ENCODE data around the gene PCGF3. TPM values are rescaled to one million over a fixed set of nuclear protein-coding genes. Genes with fewer than 3 reads are reported as not detected.
"Not testable (repeated sequence)": the region's sequence is repeated elsewhere in the genome, so short reads cannot be mapped to it uniquely, and the experiment has no call there.

The PCGF3 gene
- total RNA-seq, 1 experiment from 2014 or later: 26.5 TPM

DNA sequence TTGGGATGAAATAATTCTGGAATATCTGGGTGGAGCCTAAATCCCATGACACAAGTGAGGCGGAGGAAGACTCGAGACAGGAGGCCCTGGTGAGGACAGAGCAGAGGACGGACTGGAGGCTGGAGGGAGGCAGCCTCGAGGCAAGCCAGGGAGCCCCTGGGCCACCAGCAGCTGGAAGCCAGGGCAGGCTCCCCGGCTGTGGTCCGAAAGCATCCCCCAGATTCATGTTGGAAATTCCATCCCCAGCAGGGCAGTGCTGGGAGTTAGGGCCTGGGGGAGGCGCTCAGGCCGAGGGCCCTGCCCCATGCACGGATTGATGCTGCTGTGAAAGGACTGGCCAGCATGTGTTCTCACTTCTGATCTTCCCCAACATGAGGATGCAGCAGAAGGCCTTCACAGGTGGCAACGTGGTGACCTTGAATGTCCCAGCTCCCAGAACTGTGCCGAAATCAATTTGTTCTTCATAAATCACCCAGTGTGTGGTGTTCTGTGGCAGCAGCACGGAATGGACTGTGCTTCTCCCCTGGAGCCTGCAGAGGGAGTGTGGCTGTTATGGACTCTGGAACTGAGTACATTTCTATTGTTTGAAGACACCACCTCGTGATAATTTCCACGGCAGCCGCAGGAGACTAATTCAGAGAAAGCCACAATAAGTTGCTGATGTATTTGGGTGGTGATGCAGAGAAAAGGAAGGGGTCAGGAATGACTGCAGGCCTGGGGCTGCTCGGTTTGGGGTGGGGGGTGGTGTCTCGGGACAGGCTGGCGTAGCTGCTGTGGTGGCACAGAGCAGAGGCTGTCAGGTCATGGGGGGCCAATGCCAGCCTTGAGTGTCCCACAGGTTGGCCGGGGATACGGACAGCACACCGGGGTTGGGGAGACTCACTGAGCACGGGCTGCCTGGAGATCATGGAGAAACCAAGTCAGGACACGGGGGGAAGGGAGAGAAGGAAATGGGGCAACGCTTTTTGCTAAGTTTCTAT is 56.9 kb downstream of the PCGF3 start:
- DNase-seq (ENCODE audit: low read depth): no peak

DNA sequence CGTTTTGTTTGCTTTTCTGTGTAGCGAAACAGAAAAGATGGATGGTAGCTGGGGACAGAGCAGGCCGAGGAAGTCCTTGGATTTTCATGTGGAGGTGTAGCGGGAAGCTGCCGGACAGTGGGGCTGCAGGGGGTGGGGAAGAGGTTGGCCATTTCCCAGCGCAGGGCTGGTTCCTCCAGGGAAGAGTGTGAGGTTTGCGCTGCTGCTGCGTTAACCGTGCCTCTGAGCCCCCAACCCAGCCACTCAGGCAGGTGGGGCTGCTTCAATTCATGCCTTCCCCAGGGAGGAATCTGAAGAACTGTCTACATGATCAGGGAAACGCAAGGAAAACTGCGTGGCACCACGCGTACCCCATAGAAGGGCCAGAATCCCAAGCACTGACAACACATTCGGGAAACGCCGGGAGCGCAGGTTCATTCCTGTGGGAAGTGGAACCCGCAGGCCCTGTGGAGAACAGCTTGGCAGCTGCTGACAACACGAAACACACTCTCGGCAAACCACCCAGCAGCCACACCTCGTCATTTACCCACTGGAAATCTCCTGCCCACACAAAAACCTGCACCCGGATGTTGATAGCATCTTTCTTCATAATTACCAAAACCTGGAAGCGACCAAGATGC is 57.7 kb downstream of the PCGF3 start:
- no peak for DNase-seq (ENCODE audit: low read depth)

DNA sequence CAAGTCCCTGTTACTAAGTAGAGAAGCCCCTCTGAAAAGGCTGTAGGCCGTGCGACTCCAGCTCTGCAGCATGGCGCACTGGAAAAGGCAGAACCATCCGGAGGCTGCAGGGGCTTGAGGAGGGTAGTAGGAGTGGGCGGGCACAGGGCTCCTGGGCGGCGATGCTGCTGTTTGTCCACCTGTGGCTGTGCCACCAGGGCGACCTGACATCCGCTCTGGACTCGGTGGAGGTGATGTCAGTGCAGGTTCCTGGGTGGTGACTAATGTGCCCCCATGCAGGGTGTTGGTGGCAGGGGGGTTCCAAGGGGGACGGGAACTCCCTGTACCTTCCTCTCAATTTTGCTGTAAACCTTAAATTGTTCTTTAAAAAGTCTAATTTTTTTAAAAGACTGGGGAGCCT is 58.3 kb downstream of the PCGF3 start:
- no peak for DNase-seq (ENCODE audit: low read depth)

DNA sequence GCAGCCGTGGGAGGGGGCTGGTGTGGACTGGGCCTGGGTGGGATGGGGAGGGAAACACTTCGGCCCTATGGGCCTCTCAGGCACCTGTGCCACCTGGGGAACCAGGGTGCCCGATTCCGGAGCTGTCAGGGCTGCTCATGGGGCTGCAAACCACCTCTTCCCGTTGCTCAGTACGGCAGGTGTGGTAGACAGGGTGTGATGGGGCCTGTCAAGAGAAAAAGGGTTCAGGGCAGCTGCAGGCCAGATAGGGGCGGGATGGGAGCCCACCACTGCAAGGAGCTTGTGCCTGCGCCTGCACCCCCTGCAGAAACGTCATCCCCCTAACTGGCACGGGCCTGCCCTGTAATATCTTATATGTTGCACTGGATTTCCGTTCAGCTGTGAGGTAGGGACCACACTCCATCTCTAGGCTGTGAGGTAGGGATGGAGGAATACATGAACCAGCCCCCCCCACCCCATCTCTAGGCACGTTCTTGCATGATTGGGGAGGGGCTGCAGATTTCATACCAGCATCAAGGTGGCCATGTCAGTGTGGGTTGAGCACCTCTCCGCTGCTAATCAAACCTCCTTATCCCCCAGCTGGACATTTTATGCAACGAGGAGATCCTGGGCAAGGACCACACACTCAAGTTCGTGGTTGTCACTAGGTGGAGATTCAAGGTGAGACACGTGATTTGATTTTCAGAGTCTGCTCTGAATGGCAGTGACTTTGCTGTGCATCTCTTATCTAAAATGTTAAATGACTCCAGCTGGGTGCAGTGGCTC is 59.0 kb downstream of the PCGF3 start:
- no peak for DNase-seq (ENCODE audit: low read depth)

DNA sequence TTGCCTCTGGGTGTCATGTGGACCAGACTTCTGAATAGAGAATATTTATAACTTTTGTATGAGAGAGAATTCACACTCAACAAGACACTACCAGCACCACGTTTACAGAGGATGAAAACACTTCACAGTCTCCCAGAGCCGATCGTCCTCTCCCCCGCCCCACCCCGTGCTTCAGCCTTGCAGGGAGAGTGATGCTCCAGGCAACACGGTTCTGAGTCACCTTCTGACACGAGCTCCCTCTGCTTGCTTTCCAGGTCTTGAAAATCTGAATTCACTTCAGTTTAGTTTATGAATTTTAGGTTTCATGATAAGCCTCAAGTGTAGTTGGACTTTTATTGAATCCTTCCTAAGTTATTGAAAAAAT is 60.5 kb downstream of the PCGF3 start:
- no peak for DNase-seq (ENCODE audit: low read depth)

DNA sequence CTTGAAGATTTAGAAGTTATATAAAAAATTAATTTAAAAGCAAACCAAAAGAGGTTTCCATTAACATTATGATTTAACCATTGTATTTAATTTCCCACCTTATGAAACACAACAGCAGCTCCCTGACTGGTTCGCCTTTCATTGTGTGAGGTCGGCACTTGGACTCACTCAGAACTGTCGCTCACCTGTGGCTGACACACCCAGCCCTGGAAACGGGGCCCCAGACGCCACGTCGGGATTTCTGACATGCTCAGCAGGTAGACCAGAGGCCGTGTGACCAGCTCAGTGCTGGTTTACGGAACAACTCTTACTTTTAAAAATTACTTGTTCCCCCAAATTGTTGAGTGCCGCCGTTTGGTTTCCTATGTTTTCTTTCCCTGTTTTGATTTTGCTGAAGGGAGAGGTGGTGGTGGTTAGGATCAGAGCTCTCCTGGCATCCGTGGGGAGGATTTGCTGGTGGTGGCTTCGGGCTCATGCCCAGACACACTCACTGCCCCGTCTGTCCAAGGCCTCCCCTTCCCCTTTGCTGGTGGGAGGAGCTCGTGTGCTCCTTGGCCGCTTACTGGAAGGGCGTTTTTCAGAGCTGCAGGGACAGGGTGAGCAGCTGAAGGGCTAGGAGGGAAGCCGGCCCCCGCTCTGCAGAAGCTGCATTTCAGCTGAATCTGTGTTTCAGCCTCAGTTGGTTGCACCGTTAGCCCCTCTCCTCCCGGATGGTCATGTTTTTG is 61.1 kb downstream of the PCGF3 start:
- no peak for DNase-seq (ENCODE audit: low read depth)

DNA sequence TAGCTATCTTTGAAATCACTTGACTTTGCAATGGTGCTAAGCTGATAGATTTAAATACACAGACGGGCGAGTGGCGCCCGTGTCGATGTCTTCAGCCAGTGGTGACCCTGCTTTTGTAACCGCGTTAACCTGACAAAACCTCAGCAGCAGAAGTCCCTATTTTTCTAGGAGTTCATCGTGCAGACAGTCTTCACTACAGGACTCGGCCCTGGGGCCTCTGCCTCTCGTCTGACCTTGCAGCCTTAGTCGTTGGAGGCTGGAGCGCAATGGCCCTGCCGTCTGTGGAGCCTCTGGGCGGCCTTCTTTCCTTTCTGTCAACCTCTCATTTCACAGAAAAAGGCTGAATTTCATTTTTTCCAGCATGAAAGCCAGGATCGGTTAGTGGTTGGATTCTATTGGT is 62.4 kb downstream of the PCGF3 start:
- no peak for DNase-seq (ENCODE audit: low read depth)

DNA sequence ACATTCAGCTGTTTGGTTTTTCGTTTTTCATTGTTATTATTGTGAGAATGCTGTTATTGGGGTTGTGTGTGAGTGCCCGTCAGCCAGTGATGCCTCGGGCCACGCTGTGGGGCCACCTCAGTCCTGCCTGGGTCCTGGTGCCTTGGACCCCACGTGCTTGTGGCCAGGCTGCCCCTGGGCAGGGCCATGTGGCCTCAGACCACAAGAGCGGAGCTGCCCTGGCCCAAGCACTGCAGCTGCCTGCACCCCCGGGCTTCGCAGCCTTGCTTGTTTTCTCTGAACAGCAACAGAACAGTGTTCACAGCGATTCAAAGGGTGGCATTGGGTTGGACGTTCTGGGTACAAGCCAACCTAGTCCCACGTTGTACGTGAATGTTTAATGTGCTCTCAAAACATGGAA is 63.4 kb downstream of the PCGF3 start:
- no peak for DNase-seq (ENCODE audit: low read depth)

DNA sequence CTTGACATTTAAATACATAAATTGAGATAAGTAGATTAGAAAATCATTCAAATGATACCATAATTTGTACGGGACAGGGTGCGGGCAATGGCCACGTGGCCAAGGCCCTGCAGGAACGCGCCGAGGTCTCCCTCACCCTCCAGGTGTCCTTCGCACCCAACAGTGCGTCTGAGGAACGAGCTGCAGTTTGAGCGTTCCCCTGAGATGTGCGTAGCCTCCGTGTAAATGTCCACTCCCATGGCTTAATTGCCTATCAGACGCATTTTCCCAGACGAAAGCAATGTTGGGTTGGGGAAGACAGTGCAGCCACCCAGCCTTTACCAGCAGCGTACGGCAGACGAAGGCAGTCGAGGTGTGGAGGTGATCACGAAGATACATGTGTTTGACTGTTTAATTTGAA is 63.9 kb downstream of the PCGF3 start:
- DNase-seq (ENCODE audit: low read depth): no peak

DNA sequence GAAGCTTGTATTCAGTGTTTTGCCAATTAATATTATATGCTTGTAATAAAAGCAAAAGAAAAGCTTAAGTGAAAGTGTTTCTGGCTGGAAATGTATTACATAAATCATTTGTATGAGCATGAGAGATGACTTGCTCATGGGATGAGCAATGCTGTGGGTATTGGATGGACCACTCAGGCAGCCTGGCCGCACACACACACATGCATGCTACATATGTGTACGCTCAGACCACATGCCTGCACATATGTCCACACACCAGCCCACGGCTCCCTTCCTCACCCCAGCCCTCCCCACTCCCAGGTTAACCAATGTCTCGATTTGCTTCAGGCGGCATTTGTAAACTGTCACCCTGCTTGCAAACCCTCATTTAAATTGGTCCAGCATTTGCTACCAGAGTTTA is 64.4 kb downstream of the PCGF3 start:
- no peak for DNase-seq (ENCODE audit: low read depth)

DNA sequence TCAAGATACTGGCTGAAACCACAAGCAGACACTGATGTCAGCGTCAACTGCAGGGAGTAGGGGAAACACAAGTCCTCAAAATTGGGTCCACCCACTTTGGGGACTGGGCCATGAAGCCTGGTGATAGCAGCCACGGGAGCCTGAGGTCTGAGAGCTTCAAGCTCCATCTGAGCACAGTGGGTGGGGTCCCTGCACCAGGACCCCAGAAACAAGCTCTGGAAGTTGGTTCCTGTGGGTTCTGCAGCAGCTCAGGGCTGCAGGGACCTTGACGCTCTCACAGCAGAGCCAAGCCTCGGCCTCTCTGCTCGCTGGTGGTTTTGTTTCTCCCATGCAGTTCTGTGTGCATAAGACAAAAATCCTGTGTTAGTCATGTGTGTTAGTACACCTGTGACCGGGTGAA is 65.8 kb downstream of the PCGF3 start:
- DNase-seq (ENCODE audit: low read depth): no peak

DNA sequence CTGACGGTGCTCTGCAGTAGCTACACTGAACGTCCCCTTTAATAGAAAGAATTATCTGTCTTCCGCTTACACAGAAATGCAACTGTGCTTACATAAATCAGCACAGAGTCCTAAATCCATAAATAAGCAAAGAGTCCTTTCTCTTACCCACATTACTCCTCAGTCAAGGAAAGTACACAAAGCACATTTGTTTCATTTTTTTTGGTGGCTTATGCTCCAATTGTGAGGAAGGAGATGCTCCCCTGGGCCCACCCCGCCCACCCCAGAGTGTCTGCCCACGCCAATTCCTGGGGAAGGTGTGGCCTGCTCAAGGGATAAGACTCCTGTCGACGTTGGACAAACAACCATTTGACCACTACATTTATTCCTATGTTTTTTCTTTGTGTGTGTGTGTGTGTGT is 66.5 kb downstream of the PCGF3 start:
- DNase-seq (ENCODE audit: low read depth): no peak

DNA sequence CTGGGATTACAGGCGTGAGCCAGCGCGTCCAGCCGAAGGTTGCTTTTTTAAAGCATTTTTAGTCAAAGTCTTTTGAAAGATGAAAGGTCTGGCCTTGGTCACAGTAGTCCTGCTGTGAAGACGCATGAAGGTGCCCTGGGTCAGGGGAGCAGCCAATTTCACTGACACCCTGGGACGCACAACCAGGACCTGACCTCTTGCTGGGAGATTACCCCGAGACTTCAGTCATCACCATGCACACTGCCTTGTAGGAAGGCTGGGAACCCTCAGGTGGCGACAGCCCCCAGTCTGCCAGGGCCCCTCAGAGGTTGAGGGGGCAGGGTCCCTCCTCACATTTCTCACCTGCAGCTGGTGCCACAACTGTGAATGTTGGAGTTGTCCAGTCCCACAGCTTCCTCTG is 67.1 kb downstream of the PCGF3 start:
- DNase-seq (ENCODE audit: low read depth): no peak

DNA sequence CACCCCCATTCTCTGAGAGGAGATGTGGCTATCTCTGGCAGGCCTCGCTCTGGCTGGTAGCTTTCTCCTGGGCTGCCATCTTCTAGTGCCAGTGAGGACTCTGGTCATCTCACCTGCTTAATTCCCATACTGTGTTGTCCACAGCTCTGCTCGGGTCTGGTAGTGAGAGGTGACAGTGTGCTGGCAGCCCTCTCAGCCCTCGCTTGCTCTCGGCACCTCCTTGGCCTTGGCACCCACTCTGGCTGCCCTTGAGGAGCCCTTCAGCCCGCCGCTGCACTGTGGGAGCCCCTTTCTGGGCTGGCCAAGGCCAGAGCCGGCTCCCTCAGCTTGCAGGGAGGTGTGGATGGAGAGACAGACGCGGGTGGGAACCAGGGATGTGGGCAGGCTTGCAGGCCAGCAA is 67.6 kb downstream of the PCGF3 start:
- DNase-seq (ENCODE audit: low read depth): no peak

DNA sequence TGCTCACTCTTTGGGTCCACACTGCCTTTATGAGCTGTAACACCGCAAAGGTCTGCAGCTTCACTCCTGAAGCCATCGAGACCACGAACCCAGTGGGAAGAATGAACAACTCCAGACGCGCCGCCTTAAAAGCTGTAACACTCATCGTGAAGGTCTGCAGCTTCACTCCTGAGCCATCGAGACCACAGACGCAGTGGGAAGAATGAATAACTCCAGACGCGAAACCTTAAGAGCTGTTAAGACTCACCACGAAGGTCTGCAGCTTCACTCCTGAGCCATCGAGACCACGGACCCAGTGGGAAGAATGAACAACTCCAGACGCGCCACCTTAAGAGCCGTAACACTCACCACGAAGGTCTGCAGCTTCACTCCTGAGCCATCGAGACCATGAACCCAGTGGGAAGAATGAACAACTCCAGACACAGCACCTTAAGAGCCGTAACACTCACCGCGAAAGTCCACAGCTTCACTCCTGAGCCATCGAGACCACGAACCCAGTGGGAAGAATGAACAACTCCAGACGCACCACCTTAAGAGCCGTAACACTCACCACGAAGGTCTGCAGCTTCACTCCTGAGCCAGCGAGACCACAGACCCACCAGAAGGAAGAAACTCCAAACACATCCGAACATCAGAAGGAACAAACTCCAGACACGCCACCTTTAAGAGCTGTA is 68.9 kb downstream of the PCGF3 start:
- not testable (repeated sequence) for DNase-seq (ENCODE audit: low read depth)

DNA sequence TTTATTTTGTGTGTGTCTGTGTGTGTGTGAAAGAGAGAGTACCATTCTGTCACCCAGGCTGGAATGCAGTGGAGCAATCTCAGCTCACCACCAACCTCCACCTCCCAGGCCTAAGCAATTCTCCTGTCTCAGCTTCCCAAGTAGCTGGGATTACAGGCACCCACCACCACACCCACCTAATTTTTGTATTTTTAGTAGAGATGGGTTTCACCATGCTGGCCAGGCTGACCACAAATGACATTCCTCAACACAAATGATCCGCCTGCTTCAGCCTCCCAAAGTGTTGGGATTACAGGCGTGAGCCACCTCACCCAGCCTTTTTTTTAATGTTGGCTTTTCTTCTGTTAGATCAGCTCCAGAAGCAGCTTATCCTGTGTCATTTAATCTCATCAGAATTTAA is 69.9 kb downstream of the PCGF3 start:
- DNase-seq (ENCODE audit: low read depth): not testable (repeated sequence)

DNA sequence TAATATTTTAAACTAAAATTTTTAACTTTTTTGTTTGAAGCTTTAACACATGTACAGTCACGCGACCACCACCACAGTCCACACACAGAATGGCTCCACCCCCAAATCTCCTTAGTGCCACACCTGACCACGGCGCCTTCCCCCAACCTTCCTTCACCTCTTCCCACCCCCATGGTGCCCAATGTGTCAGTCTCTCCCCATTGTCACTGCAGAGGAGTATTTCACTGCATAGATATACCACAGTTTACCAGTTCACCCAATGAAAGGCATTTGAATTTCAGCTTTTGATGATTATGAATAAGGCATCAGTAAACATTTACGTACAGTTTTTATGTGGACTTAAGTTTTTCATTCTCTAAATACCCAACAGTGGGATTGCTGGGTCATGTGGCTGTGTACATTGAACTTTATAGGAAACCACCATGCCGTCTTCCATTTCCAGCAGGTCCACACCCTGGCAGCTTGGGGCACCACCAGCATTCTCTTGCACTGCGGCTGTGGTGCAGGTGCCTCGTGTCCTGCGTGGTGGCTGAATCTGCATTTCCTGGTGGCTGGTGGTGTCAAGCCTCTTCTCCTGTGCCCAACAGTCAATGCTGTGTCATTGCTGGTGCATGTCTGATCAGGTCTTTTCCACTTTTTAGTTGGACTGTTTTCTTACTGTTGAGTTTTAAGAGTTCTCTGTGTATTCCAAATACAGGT is 71.3 kb downstream of the PCGF3 start:
- no peak for DNase-seq (ENCODE audit: low read depth)

DNA sequence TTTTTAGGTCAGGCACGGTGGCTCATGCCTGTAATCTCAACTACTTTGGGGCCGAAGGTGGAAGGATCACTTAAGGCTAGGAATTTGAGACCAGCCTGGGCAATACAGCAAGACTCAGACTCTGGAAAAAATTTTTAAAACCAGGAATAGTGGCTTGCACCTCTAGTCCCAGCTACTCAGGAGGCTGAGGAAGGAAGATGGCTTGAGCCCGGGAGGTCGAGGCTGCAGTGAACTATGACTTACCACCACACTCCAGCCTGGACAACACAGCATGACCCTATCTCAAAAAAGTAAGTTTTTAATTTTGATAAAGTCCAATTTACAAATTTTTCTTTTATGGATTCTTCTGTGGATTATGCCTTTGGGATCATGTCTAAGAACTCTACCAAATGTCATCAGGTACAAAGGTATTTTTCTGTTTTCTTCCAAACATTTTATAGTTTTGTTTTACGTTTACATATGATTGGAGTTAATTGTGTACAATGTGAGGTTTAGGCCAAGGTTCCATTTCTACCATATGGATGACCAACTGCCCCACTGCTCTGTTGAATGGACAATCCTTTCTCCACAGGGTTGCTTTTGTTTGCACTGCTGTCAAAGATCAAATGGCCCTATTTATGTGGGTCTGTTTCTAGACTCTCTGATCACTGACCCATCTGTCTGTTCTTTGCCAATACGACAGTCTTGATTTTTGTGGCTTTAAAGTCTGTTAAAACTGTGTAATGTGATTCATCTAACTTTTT is 72.1 kb downstream of the PCGF3 start:
- no peak for DNase-seq (ENCODE audit: low read depth)

DNA sequence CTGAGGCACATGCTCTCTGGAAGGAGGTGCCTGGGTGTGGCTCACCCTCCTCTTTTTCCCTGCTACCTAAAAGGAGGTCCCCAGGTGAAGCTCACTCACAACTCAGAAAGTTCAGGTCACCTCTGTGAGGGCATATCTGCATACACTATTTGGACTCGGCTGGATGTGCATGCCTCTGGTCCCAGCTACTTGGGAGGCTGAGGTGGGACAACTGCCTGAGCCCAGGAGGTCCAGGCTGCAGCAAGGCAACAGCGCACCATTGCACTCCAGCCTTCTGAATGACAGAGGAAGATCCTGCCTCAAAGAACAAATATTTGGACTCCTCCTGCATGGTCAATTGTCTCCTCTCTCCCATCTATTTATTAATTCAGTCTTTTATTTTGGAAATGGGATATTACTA is 73.9 kb downstream of the PCGF3 start:
- no peak for DNase-seq (ENCODE audit: low read depth)

DNA sequence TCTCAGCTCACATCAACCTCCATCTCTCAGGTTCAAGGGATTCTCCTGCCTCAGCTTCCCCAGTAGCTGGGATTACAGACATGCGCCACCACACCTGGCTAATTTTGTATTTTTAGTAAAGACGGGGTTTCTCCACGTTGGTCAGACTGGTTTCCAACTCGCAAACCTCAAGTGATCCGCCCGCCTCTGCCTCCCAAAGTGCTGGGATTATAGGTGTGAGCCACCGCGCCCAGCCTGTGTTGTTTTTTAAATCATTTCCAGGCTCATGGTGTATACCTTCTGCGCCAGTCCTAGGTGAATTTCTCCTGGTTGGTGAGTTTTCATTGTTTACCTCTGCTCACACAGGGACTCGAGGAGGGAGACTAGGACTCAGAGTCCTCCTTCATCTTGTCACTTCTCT is 74.6 kb downstream of the PCGF3 start:
- DNase-seq (ENCODE audit: low read depth): not testable (repeated sequence)

Data from Daoy (cell line).